H9 (cell line): ENCODE data around the gene ZDHHC11. TPM values are rescaled to one million over a fixed set of nuclear protein-coding genes. Genes with fewer than 3 reads are reported as not detected.
A peak's percentile ranks its signal among the peaks of the same experiment; 100 is the strongest.

ENCODE experiments used
- DNase-seq: peaks from one replicate; pipeline ENCODE4 v3.0.0-alpha.2; 2017
- H2AFZ ChIP-seq: one replicate; pipeline ENCODE4 v1.6.1; 2013; ENCODE audit warnings: mild to moderate bottlenecking, low read length, control low read depth, moderate library complexity
- H2AK5ac ChIP-seq: 2 replicates; pipeline ENCODE4 v1.6.1; 2013; ENCODE audit warnings: low read length, control low read depth, mixed read lengths; ENCODE audit not compliant: insufficient read length
- H2BK120ac ChIP-seq: one replicate; pipeline ENCODE4 v1.6.1; 2013; ENCODE audit warnings: low read depth, mild to moderate bottlenecking, low read length, control low read depth, inconsistent platforms; ENCODE audit not compliant: poor library complexity, severe bottlenecking
- H2BK12ac ChIP-seq: 2 replicates; pipeline ENCODE4 v1.6.1; 2013; ENCODE audit warnings: low read length, control low read depth, mixed read lengths, low read depth; ENCODE audit not compliant: insufficient read length
- H2BK15ac ChIP-seq: 2 replicates; pipeline ENCODE4 v1.6.1; 2013; ENCODE audit warnings: low read depth, low read length, control low read depth
- H2BK20ac ChIP-seq: one replicate; pipeline ENCODE4 v1.6.1; 2013; ENCODE audit warnings: low read depth, mild to moderate bottlenecking, low read length, control low read depth, inconsistent platforms; ENCODE audit not compliant: poor library complexity, severe bottlenecking
- H2BK5ac ChIP-seq: 2 replicates; pipeline ENCODE4 v1.6.1; 2013; ENCODE audit warnings: low read length, control low read depth, mixed read lengths; ENCODE audit not compliant: insufficient read length
- H3K14ac ChIP-seq: 2 replicates; pipeline ENCODE4 v1.6.1; 2013; ENCODE audit warnings: low read length, control low read depth; ENCODE audit not compliant: insufficient read depth
- H3K18ac ChIP-seq: 2 replicates; pipeline ENCODE4 v1.6.1; 2013; ENCODE audit warnings: low read depth, mild to moderate bottlenecking, mixed read lengths, low read length, control low read depth; ENCODE audit not compliant: insufficient read length
- H3K23ac ChIP-seq: 2 replicates; pipeline ENCODE4 v1.6.1; 2013; ENCODE audit warnings: low read length, control low read depth, mixed read lengths, low read depth; ENCODE audit not compliant: insufficient read length
- H3K23me2 ChIP-seq: 2 replicates; pipeline ENCODE4 v1.6.1; 2013; ENCODE audit warnings: low read depth, mild to moderate bottlenecking, mixed read lengths, low read length, control low read depth; ENCODE audit not compliant: insufficient read length, poor library complexity, severe bottlenecking
- H3K27ac ChIP-seq: 2 replicates; pipeline ENCODE4 v1.5.1; 2013; ENCODE audit warnings: low read length, control low read depth, mixed read lengths, low read depth; ENCODE audit not compliant: insufficient read length
- H3K27me3 ChIP-seq: 2 replicates; pipeline ENCODE4 v1.6.1; 2013; ENCODE audit warnings: low read length, control low read depth, inconsistent platforms; ENCODE audit not compliant: insufficient read depth
- H3K4ac ChIP-seq: 2 replicates; pipeline ENCODE4 v1.6.1; 2013; ENCODE audit warnings: low read depth, mild to moderate bottlenecking, control low read depth, inconsistent platforms, low read length, moderate library complexity
- H3K4me1 ChIP-seq: 2 replicates; pipeline ENCODE4 v1.6.1; 2013; ENCODE audit warnings: low read length, control low read depth, inconsistent platforms; ENCODE audit not compliant: insufficient read depth
- H3K4me2 ChIP-seq: 2 replicates; pipeline ENCODE4 v1.6.1; 2013; ENCODE audit warnings: low read length, control low read depth, mixed read lengths; ENCODE audit not compliant: insufficient read length, insufficient read depth
- H3K56ac ChIP-seq: 2 replicates; pipeline ENCODE4 v1.6.1; 2013; ENCODE audit warnings: low read depth, mild to moderate bottlenecking, mixed read lengths, low read length, control low read depth; ENCODE audit not compliant: insufficient read length
- H3K79me1 ChIP-seq: 2 replicates; pipeline ENCODE4 v1.6.1; 2013; ENCODE audit warnings: low read depth, mild to moderate bottlenecking, moderate library complexity, low read length, control low read depth, inconsistent platforms; ENCODE audit not compliant: insufficient read depth, poor library complexity, severe bottlenecking
- H3K79me2 ChIP-seq: 2 replicates; pipeline ENCODE4 v1.6.1; 2013; ENCODE audit warnings: low read length, control low read depth, inconsistent platforms; ENCODE audit not compliant: insufficient read depth
- H3K9ac ChIP-seq: 2 replicates; pipeline ENCODE4 v1.6.1; 2013; ENCODE audit warnings: low read length, control low read depth, mixed read lengths; ENCODE audit not compliant: insufficient read length; ENCODE audit errors: extremely low read depth
- H3K9me3 ChIP-seq: one replicate; pipeline ENCODE4 v1.6.1; 2013; ENCODE audit warnings: low read depth, low read length, inconsistent platforms; ENCODE audit not compliant: control insufficient read depth
- H3T11ph ChIP-seq: one replicate; pipeline ENCODE4 v1.6.1; 2013; ENCODE audit warnings: mild to moderate bottlenecking, low read length, control low read depth, inconsistent platforms
- H4K20me1 ChIP-seq: one replicate; pipeline ENCODE4 v1.6.1; 2013; ENCODE audit not compliant: control insufficient read depth, insufficient read length, insufficient read depth
- H4K5ac ChIP-seq: 2 replicates; pipeline ENCODE4 v1.6.1; 2013; ENCODE audit warnings: low read depth, mild to moderate bottlenecking, mixed read lengths, low read length, control low read depth; ENCODE audit not compliant: insufficient read length
- H4K8ac ChIP-seq: replicated peaks from 2 replicates; pipeline ENCODE4 v1.6.1; 2013; ENCODE audit warnings: low read length, control low read depth, mixed read lengths, low read depth; ENCODE audit not compliant: insufficient read length
- H4K91ac ChIP-seq: 2 replicates; pipeline ENCODE4 v1.6.1; 2013; ENCODE audit warnings: low read depth, mild to moderate bottlenecking, moderate library complexity, mixed read lengths, low read length, control low read depth; ENCODE audit not compliant: insufficient read length
- H3K27ac Mint-ChIP-seq, 3 experiments: 2 replicates in 2 of 3; 3 replicates in 1 of 3; pipeline ENCODE4 v1.8.0; 2020 to 2021; ENCODE audit warnings: mixed read lengths in 3 of 3, mild to moderate bottlenecking in 1 of 3, moderate library complexity in 1 of 3
- H3K27me3 Mint-ChIP-seq: 2 replicates; pipeline ENCODE4 v1.8.0; 2021; ENCODE audit warnings: low read depth, mild to moderate bottlenecking, moderate library complexity, mixed read lengths
- H3K36me3 Mint-ChIP-seq, 3 experiments: 2 replicates in 2 of 3; 3 replicates in 1 of 3; pipeline ENCODE4 v1.8.0; 2020 to 2021; ENCODE audit warnings: low read depth in 3 of 3, mixed read lengths in 3 of 3; ENCODE audit not compliant: insufficient read depth in 1 of 3
- H3K4me1 Mint-ChIP-seq, 2 experiments: 2 replicates each; pipeline ENCODE4 v1.8.0; 2020; ENCODE audit warnings: mixed read lengths in 2 of 2
- H3K4me3 Mint-ChIP-seq, 2 experiments: 2 replicates in 1 of 2; 3 replicates in 1 of 2; pipeline ENCODE4 v1.8.0; 2020 to 2021; ENCODE audit warnings: mild to moderate bottlenecking in 2 of 2, mixed read lengths in 2 of 2, moderate library complexity in 1 of 2
- H3K9me3 Mint-ChIP-seq, 2 experiments: 2 replicates in 1 of 2; 3 replicates in 1 of 2; pipeline ENCODE4 v1.8.0; 2020; ENCODE audit warnings: mild to moderate bottlenecking in 2 of 2, mixed read lengths in 2 of 2, moderate library complexity in 1 of 2
- CTCF ChIP-seq: fragments of 200-600 bp; sonication (generic); conservative IDR thresholded peaks from 3 replicates; pipeline ENCODE4 v1.8.0; 2021; ENCODE audit warnings: antibody characterized with exemption, mild to moderate bottlenecking
- WGBS: extraction: QIAGEN DNeasy Blood & Tissue Kit; methylation state at CpG from one replicate; pipeline ENCODE4 v1.1.7; 2013; ENCODE audit warnings: missing lambda C conversion rate, low lambda C conversion rate, mixed read lengths; ENCODE audit not compliant: insufficient read length; ENCODE audit errors: extremely low coverage; 5-methylcytosine and 5-hydroxymethylcytosine counted together
- total RNA-seq: library from RNA; stranded (reverse); gene quantifications from 2 replicates; pipeline ENCODE4 v1.2.1, GENCODE V29; 2021

The ZDHHC11 gene
- total RNA-seq, 1 experiment from 2014 or later: 37.6 TPM

GRCh38 chr5:888638-889035 is 37.9 kb upstream of the ZDHHC11 start:
- H2AK5ac ChIP-seq: no peak overlapping the region
- H4K91ac ChIP-seq: no peak overlapping the region
- H3K56ac ChIP-seq: no peak overlapping the region
- no peaks in the 10 kb centered on the region for H3K27me3 Mint-ChIP-seq
- no peak overlapping the region for H2BK12ac ChIP-seq
- peaks cover 11 to 13% of the 10 kb centered on the region in 2 experiments for H3K4me1 Mint-ChIP-seq
- WGBS: no CpG with 5 or more reads among the region's 11 CpGs
- H2BK120ac ChIP-seq: no peak overlapping the region
- H3K36me3 Mint-ChIP-seq: peaks cover 67 to 89% (median 81%) of the 10 kb centered on the region in 3 experiments; a peak in 6 of 7 replicates
- no peak overlapping the region for H2BK15ac ChIP-seq
- H3K4ac ChIP-seq: no peak overlapping the region
- no peaks in the 10 kb centered on the region for H3K9me3 Mint-ChIP-seq
- H4K20me1 ChIP-seq: no peaks in the 10 kb centered on the region
- no peak overlapping the region for H2BK5ac ChIP-seq
- H2AFZ ChIP-seq: no peak overlapping the region
- H3K27ac Mint-ChIP-seq: 0 out of 7 replicates have a peak overlapping the region, but pooled peaks of 1 of the 3 experiments have one; percentile 53
- no peak overlapping the region for H3K4me2 ChIP-seq
- no peaks in the 10 kb centered on the region for H3K4me1 ChIP-seq
- H4K8ac ChIP-seq: no peak overlapping the region
- H2BK20ac ChIP-seq: no peak overlapping the region
- no peaks in the 10 kb centered on the region for H3K27me3 ChIP-seq
- no peak overlapping the region for H3K23ac ChIP-seq
- H3K14ac ChIP-seq: no peak overlapping the region
- no peak overlapping the region for H4K5ac ChIP-seq
- no peaks in the 10 kb centered on the region for H3K9me3 ChIP-seq
- no peak overlapping the region for H3T11ph ChIP-seq
- peaks cover 15% of the 10 kb centered on the region; the same call in 1 of the 2 replicates for H3K79me2 ChIP-seq
- H3K23me2 ChIP-seq: peaks cover 10% of the 10 kb centered on the region
- H3K79me1 ChIP-seq: peaks cover 8% of the 10 kb centered on the region
- TF ChIP-seq CTCF: no peak
- H3K27ac ChIP-seq: no peak overlapping the region
- H3K18ac ChIP-seq: no peak overlapping the region
- DNase-seq: no peak
- no peak overlapping the region for H3K9ac ChIP-seq
- H3K4me3 Mint-ChIP-seq: no peak overlapping the region
